D721Med (cell line): ENCODE results near the gene DNAH14.
"Not testable (repeated sequence)": the region's sequence is repeated elsewhere in the genome, so short reads cannot be mapped to it uniquely, and the experiment has no call there.

Experiments used
- DNase-seq: peaks from one replicate; pipeline ENCODE4 v3.0.0; 2011; ENCODE audit warnings: low spot score; ENCODE audit not compliant: insufficient read length
- FAIRE-seq: peaks from 2 replicates; lab custom pipeline; 2011; peaks lifted over from hg19 to GRCh38; lab: Jason Lieb, UNC
- TF ChIP-seq, protein P1 (sequence below): IDR thresholded peaks from 2 replicates; pipeline ENCODE4 v1.5.1; 2012; ENCODE audit warnings: mild to moderate bottlenecking, control low read depth; ENCODE audit not compliant: insufficient read depth; ENCODE audit errors: missing control alignments

Gene DNAH14

DNA sequence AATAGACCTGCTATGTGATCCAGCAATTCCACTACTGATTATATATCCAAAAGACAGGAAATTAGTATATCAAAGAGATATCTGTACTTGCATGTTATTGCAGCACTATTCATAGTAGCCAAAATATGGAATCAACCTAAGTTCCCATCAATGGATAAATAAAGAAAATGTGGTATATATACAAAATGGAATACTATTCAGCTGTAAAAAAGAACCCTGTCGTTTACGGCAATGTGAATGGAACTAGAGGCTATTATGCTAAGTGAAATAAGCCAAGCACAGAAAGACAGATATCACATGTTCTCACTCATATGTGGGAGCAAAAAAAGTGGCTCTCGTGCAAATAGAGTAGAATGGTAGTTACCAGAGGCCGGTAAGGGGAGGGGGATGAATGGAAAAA is 9.2 kb downstream of the DNAH14 start:
- TF ChIP-seq, protein P1, sequence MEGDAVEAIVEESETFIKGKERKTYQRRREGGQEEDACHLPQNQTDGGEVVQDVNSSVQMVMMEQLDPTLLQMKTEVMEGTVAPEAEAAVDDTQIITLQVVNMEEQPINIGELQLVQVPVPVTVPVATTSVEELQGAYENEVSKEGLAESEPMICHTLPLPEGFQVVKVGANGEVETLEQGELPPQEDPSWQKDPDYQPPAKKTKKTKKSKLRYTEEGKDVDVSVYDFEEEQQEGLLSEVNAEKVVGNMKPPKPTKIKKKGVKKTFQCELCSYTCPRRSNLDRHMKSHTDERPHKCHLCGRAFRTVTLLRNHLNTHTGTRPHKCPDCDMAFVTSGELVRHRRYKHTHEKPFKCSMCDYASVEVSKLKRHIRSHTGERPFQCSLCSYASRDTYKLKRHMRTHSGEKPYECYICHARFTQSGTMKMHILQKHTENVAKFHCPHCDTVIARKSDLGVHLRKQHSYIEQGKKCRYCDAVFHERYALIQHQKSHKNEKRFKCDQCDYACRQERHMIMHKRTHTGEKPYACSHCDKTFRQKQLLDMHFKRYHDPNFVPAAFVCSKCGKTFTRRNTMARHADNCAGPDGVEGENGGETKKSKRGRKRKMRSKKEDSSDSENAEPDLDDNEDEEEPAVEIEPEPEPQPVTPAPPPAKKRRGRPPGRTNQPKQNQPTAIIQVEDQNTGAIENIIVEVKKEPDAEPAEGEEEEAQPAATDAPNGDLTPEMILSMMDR = no peak
- no peak for FAIRE-seq
- no peak for DNase-seq

- no peak for FAIRE-seq
- no peak for DNase-seq
- TF ChIP-seq, protein P1 = no peak
These were observed 10.5 kb downstream of the DNAH14 start for GRCh38 chr1:224939844-224940425.

GRCh38 chr1:224940735-224941134 is 11.3 kb downstream of the DNAH14 start:
- DNase-seq = not testable (repeated sequence)

DNA sequence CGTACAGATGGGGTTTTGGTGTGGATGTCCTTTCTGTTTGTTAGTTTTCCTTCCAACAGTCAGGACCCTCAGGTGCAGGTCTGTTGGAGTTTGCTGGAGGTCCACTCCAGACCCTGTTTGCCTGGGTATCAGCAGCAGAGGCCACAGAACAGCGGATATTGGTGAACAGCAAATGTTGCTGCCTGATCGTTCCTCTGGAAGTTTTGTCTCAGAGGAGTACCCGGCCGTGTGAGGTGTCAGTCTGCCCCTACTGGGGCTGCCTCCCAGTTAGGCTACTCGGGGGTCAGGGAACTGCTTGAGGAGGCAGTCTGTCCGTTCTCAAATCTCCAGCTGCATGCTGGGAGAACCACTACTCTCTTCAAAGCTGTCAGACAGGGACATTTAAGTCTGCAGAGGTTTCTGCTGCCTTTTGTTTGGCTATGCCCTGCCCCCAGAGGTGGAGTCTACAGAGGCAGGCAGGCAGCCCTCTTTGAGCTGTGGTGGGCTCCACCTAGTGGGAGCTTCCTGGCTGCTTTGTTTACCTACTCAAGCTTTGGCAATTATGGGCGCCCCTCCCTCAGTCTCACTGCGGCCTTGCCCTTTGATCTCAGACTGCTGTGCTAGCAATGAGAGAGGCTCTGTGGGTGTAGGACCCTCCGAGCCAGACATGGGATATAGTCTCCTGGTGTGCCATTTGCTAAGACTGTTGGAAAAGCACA is 16.3 kb downstream of the DNAH14 start:
- DNase-seq, FAIRE-seq: not testable (repeated sequence)

More at GRCh38 chr1:224940735-224941134, 11.3 kb downstream of the DNAH14 start:
- FAIRE-seq = not testable (repeated sequence)

GRCh38 chr1:224946349-224946691 is 16.8 kb downstream of the DNAH14 start:
- DNase-seq, FAIRE-seq: not testable (repeated sequence)

DNA sequence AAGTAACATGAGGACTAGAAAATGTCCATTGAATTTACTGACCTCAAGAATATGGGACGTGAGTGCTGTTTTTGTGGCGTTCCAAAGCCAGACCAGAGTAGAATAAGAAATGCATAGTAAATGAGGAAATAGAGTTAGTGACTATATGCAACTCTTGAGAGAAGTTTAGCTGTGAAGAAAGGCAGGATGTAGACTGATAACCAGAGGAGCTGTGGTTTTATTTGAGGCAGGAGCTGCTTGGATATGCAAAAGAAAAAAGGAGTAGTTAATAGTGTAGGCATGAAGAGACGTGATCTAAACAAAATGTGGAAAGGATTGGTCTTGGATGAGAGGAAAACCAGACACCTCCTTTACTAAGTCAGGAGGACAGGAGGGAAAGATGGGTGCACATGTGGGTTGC is 28.2 kb downstream of the DNAH14 start:
- FAIRE-seq (no peak), DNase-seq (no peak)
- TF ChIP-seq, protein P1 = no peak

DNA sequence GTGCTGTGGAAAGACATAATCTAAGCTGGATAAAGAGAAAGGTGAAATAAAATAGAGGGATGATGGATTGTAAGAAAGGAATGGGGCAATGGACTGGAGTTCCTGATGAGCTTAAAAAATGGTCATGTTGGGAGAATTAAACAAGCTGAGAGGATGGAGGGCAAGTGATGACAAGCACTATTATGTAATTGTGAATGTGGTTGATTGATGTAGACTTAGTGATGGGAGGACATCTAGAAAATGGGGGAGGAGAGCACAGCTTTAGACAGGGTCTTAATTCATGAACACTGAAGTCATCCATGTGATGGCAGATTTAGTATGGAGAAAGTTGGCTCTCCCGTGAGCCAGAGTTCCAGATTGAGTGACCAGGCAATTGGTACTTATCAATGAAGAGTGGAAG is 29.0 kb downstream of the DNAH14 start:
- no peak for FAIRE-seq
- DNase-seq = no peak
- TF ChIP-seq, protein P1 = no peak

- no peak for DNase-seq
- TF ChIP-seq, protein P1 = no peak
- no peak for FAIRE-seq
These were observed 29.6 kb downstream of the DNAH14 start for GRCh38 chr1:224959115-224959514.
